Measurements from ENCODE around the gene LPCAT3.

The LPCAT3 gene

DNA sequence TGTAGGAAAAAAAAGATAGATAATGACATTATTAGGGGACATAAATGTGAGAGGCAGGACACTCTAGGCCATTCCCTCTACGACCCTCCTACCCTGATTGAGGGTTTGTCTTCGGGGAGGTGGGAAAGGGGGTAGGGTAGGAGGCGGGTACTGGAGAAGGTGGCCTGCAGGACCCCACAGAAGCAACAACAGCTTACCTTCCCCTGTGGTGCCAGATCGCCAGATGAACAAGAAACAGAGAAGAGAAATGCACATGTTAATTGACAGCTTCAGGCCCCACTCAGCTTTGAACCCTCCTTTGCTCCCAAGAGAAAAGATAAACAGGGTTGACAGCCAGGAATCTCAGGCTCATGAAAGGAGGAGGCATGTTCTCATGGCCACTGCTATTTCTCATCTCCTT is 52.6 kb downstream of the LPCAT3 start:
- DNase-seq (ENCODE audit: low read depth) = no peak
- TF ChIP-seq, protein P1, sequence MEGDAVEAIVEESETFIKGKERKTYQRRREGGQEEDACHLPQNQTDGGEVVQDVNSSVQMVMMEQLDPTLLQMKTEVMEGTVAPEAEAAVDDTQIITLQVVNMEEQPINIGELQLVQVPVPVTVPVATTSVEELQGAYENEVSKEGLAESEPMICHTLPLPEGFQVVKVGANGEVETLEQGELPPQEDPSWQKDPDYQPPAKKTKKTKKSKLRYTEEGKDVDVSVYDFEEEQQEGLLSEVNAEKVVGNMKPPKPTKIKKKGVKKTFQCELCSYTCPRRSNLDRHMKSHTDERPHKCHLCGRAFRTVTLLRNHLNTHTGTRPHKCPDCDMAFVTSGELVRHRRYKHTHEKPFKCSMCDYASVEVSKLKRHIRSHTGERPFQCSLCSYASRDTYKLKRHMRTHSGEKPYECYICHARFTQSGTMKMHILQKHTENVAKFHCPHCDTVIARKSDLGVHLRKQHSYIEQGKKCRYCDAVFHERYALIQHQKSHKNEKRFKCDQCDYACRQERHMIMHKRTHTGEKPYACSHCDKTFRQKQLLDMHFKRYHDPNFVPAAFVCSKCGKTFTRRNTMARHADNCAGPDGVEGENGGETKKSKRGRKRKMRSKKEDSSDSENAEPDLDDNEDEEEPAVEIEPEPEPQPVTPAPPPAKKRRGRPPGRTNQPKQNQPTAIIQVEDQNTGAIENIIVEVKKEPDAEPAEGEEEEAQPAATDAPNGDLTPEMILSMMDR (conservative IDR thresholded peaks at IDR 0.05; ENCODE audit: control insufficient read depth, insufficient read depth, low read depth, low read length) = no peak
- H3K4me3 ChIP-seq (ENCODE audit: control insufficient read depth, low read depth, low read length) = no peak overlapping the region

GRCh38 chr12:6965026-6965661 is 53.1 kb downstream of the LPCAT3 start:
- DNase-seq (ENCODE audit: low read depth) = peak; percentile 85
- TF ChIP-seq, protein P1 (conservative IDR thresholded peaks at IDR 0.05; ENCODE audit: control insufficient read depth, insufficient read depth, low read depth, low read length) = peak; percentile 85
- H3K4me3 ChIP-seq (ENCODE audit: control insufficient read depth, low read depth, low read length) = no peak overlapping the region

GRCh38 chr12:6964605-6965025 is 53.7 kb downstream of the LPCAT3 start:
- DNase-seq (ENCODE audit: low read depth) = no peak
- H3K4me3 ChIP-seq (ENCODE audit: control insufficient read depth, low read depth, low read length) = no peak overlapping the region
- TF ChIP-seq, protein P1 (conservative IDR thresholded peaks at IDR 0.05; ENCODE audit: control insufficient read depth, insufficient read depth, low read depth, low read length) = no peak

DNA sequence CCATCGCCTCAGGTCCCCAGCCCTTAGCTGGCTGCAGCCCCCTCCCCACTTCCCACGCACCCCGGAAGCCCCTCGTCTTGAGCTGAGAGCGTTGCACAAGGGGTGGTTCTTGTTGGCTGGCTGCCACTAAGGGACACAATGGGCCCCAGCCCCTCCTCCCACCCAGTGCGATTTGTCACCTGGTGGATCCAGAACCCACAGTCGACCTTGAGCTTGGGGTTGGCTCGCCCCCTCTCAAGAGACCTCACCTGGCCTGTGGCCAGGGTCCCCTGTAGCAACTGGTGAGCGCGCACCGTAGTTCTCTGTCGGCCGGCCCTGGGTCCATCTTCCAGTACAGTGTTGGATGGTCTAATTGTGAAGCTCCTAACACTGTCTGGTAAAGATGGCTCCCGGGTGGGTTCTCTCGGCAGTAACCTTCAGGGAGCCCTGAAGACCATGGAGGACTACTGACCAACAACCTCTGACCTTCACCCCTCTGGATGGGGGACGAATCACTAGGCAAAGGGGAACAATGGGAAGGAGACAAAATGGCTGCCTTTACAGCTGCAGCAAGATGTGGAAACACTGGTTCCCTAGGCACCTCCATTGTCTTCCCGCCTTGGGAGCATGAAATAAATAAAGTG is 54.4 kb downstream of the LPCAT3 start:
- TF ChIP-seq, protein P1 (conservative IDR thresholded peaks at IDR 0.05; ENCODE audit: control insufficient read depth, insufficient read depth, low read depth, low read length) = no peak
- H3K4me3 ChIP-seq (ENCODE audit: control insufficient read depth, low read depth, low read length) = no peak overlapping the region
- no peak for DNase-seq (ENCODE audit: low read depth)

DNA sequence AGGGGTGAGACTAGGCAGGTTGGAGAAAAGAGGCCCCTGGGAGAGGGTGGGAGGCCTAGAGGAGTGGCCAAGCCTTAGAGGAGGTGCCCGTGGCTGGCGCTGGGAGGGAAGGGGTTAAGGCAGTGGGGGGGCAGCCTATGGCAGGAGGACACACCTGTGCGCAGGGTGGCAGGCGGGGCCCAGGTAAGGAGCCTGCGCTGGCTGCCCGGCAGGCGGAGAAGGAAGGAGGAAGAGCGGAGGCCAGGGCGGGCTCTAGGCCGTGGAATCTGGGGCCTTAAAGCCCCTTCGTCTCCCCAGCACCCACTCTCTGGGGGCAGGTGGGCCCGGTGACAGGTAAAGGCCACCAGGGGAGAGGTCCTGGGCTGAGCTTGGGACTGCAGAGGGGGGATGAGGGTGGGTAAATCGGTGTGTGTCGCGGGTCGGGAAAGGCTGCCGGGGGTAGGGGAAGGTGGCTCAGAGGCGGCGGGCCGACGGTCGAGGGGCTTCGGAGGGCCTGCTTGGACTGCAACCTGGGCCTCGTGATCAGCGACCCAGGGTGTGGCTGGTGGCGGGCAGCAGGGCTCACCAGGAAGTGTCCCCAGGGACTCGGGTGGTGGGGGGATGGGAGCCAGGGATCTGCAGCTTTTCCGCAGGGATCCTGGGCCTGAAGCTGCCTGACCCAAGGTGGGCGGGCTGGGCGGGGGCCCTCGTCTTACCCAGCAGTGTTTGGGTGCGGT is 55.1 kb downstream of the LPCAT3 start:
- no peak for DNase-seq (ENCODE audit: low read depth)
- TF ChIP-seq, protein P1 (conservative IDR thresholded peaks at IDR 0.05; ENCODE audit: control insufficient read depth, insufficient read depth, low read depth, low read length) = no peak
- no peak overlapping the region for H3K4me3 ChIP-seq (ENCODE audit: control insufficient read depth, low read depth, low read length)

DNA sequence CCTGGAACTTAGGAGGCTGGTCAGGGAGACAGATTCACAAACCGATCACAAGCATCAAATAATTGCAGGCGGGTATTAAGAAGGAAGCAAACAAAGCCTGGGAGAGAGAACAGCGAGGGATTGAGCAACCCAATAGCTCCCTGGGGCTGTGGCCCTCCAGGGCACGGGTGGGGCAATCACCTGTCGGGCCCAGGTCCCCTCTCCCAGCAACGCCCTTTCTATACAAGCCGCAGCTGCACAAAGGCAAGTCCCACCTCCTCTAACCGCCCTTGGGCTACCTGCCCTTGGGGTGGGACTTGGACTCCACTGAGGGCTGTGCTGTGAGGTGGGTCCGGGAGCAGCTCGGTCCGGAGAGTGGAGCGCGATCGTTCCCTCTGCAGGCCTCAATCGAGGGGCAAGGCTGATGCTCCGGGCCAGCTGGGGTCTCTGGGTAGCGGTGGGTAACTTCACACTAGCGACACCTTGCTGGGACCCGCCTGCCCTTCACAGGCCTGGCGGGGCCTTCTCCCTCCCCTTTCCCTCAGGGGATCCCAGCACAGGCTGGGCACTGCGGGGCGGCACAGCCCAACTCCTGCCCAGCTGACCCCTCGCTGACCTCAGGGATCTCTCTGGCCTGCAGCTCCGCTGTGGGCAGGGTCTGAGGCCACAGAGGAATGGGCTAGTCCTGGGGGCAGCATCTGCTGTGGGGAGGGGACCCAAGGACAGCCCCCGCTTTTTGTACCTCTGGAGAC is 55.8 kb downstream of the LPCAT3 start:
- H3K4me3 ChIP-seq (ENCODE audit: control insufficient read depth, low read depth, low read length) = no peak overlapping the region
- no peak for DNase-seq (ENCODE audit: low read depth)

More for the DNA sequence above, 55.8 kb downstream of the LPCAT3 start:
- TF ChIP-seq, protein P1 (conservative IDR thresholded peaks at IDR 0.05; ENCODE audit: control insufficient read depth, insufficient read depth, low read depth, low read length) = no peak
